ENCODE measurements around the gene CTPS2.

Gene CTPS2

GRCh38 chrX:16638533-16638932 lies 73.9 kb downstream of the CTPS2 start:
- no peak for TF ChIP-seq CTCF (IDR thresholded peaks at IDR 0.05; ENCODE audit: poor library complexity, severe bottlenecking)
- no peaks in the 10 kb centered on the region for H3K9me3 ChIP-seq (ENCODE audit: severe bottlenecking)
- no peak overlapping the region for H3K4me3 ChIP-seq (ENCODE audit: severe bottlenecking)
- DNase-seq (ENCODE audit: low spot score) (no peak), ATAC-seq (ENCODE audit: low read depth) (no peak)
- H3K27me3 ChIP-seq (ENCODE audit: insufficient read depth, poor library complexity, severe bottlenecking) = no peaks in the 10 kb centered on the region
- peaks cover 5% of the 10 kb centered on the region for H3K4me1 ChIP-seq (ENCODE audit: insufficient read depth, poor library complexity, severe bottlenecking)
- H3K36me3 ChIP-seq (ENCODE audit: low read depth) = no peaks in the 10 kb centered on the region
- no peak overlapping the region for H3K27ac ChIP-seq (ENCODE audit: poor library complexity, severe bottlenecking)

GRCh38 chrX:16635596-16635995 lies 76.9 kb downstream of the CTPS2 start:
- no peak overlapping the region for H3K4me3 ChIP-seq (ENCODE audit: severe bottlenecking)

GRCh38 chrX:16635040-16635439 lies 77.4 kb downstream of the CTPS2 start:
- no peaks in the 10 kb centered on the region for H3K27me3 ChIP-seq (ENCODE audit: insufficient read depth, poor library complexity, severe bottlenecking)
- H3K9me3 ChIP-seq (ENCODE audit: severe bottlenecking) = no peaks in the 10 kb centered on the region
- no peaks in the 10 kb centered on the region for H3K36me3 ChIP-seq (ENCODE audit: low read depth)
- DNase-seq (ENCODE audit: low spot score) (no peak), ATAC-seq (ENCODE audit: low read depth) (no peak)
- no peak overlapping the region for H3K27ac ChIP-seq (ENCODE audit: poor library complexity, severe bottlenecking)
- no peak overlapping the region for H3K4me3 ChIP-seq (ENCODE audit: severe bottlenecking)
- H3K4me1 ChIP-seq (ENCODE audit: insufficient read depth, poor library complexity, severe bottlenecking) = no peaks in the 10 kb centered on the region
- no peak for TF ChIP-seq CTCF (IDR thresholded peaks at IDR 0.05; ENCODE audit: poor library complexity, severe bottlenecking)

More at GRCh38 chrX:16635596-16635995, 76.9 kb downstream of the CTPS2 start:
- no peak for TF ChIP-seq CTCF (IDR thresholded peaks at IDR 0.05; ENCODE audit: poor library complexity, severe bottlenecking)
- Histone ChIP-seq H3K36me3 (ENCODE audit: low read depth) (no peaks in the 10 kb centered on the region), H3K27me3 (ENCODE audit: insufficient read depth, poor library complexity, severe bottlenecking) (no peaks in the 10 kb centered on the region), H3K27ac (ENCODE audit: poor library complexity, severe bottlenecking) (no peak overlapping the region), H3K4me1 (ENCODE audit: insufficient read depth, poor library complexity, severe bottlenecking) (no peaks in the 10 kb centered on the region), H3K9me3 (ENCODE audit: severe bottlenecking) (no peaks in the 10 kb centered on the region)
- DNase-seq (ENCODE audit: low spot score) (no peak), ATAC-seq (ENCODE audit: low read depth) (no peak)

- DNase-seq (ENCODE audit: low spot score) (no peak), ATAC-seq (ENCODE audit: low read depth) (no peak)
- H3K4me3 ChIP-seq (ENCODE audit: severe bottlenecking) = no peak overlapping the region
- H3K27me3 ChIP-seq (ENCODE audit: insufficient read depth, poor library complexity, severe bottlenecking) = no peaks in the 10 kb centered on the region
- no peaks in the 10 kb centered on the region for H3K4me1 ChIP-seq (ENCODE audit: insufficient read depth, poor library complexity, severe bottlenecking)
- no peaks in the 10 kb centered on the region for H3K36me3 ChIP-seq (ENCODE audit: low read depth)
- no peak for TF ChIP-seq CTCF (IDR thresholded peaks at IDR 0.05; ENCODE audit: poor library complexity, severe bottlenecking)
- no peak overlapping the region for H3K27ac ChIP-seq (ENCODE audit: poor library complexity, severe bottlenecking)
- no peaks in the 10 kb centered on the region for H3K9me3 ChIP-seq (ENCODE audit: severe bottlenecking)
Observed at GRCh38 chrX:16633754-16634153, 78.7 kb downstream of the CTPS2 start.

- no peak for ATAC-seq (ENCODE audit: low read depth)
- H3K36me3 ChIP-seq (ENCODE audit: low read depth) = no peaks in the 10 kb centered on the region
- no peaks in the 10 kb centered on the region for H3K27me3 ChIP-seq (ENCODE audit: insufficient read depth, poor library complexity, severe bottlenecking)
- no peak for DNase-seq (ENCODE audit: low spot score)
- TF ChIP-seq CTCF (IDR thresholded peaks at IDR 0.05; ENCODE audit: poor library complexity, severe bottlenecking) = no peak
- H3K4me3 ChIP-seq (ENCODE audit: severe bottlenecking) = no peak overlapping the region
- H3K27ac ChIP-seq (ENCODE audit: poor library complexity, severe bottlenecking) = no peak overlapping the region
- no peaks in the 10 kb centered on the region for H3K9me3 ChIP-seq (ENCODE audit: severe bottlenecking)
- no peaks in the 10 kb centered on the region for H3K4me1 ChIP-seq (ENCODE audit: insufficient read depth, poor library complexity, severe bottlenecking)
Observed at GRCh38 chrX:16629909-16630308, 82.6 kb downstream of the CTPS2 start.
